DOHH2 (cell line): ENCODE measurements around the gene APLP2.

Experiments
- EZH2phosphoT487 ChIP-seq: fragments of 200-600 bp; sonication (generic); IDR thresholded peaks from 2 replicates; pipeline ENCODE4 v1.6.1; 2017; ENCODE audit warnings: borderline replicate concordance, mild to moderate bottlenecking, antibody characterized with exemption, low read length, moderate library complexity, mixed read lengths
- TF ChIP-seq, protein P1 (sequence below): fragments of 200-600 bp; sonication (generic); IDR thresholded peaks from one replicate; pipeline ENCODE4 v1.5.1; 2014; ENCODE audit warnings: antibody characterized with exemption, mild to moderate bottlenecking, low read depth, low read length; ENCODE audit not compliant: poor library complexity, severe bottlenecking

DNA sequence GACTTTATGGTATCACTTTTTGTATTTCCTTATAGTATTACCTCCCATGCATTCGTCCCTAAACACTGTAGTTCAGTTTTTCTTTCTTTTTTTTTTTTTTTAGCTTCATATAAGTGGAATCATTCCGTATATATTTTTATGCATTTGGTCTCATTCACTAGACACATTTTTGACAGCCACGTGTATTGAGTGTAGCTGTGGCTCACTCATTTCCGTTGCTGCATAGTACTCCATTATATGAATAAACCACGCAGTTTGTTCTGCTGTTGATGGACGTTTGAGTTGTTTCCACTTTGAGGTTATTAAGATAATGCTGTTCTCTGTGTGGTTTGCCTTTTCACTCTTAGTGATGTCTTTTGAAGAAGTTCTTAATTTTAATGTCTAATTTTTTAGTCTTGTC is 8.4 kb downstream of the APLP2 start:
- TF ChIP-seq, protein P1, sequence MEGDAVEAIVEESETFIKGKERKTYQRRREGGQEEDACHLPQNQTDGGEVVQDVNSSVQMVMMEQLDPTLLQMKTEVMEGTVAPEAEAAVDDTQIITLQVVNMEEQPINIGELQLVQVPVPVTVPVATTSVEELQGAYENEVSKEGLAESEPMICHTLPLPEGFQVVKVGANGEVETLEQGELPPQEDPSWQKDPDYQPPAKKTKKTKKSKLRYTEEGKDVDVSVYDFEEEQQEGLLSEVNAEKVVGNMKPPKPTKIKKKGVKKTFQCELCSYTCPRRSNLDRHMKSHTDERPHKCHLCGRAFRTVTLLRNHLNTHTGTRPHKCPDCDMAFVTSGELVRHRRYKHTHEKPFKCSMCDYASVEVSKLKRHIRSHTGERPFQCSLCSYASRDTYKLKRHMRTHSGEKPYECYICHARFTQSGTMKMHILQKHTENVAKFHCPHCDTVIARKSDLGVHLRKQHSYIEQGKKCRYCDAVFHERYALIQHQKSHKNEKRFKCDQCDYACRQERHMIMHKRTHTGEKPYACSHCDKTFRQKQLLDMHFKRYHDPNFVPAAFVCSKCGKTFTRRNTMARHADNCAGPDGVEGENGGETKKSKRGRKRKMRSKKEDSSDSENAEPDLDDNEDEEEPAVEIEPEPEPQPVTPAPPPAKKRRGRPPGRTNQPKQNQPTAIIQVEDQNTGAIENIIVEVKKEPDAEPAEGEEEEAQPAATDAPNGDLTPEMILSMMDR: no peak
- TF ChIP-seq EZH2phosphoT487: no peak
